ENCODE results near the gene PRKCB.

PRKCB gene

DNA sequence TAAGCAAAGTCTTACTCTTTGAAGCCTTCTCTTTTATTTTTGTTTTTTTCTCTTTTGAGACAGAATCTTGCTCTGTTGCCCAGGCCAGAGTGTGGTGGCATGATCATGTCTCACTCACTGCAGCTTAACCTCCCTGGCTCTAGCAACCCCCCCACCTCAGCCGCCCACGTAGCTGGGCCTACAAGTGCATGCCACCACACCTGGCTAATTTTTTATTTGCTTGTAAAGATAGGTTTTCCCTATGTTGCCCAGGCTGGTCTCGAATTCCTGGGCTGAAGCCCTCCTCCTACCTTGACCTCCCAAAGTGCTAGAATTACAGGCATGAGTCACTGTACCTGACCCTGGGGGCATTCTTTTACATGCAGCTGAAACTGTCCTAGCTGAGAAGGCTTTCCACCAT is 154.7 kb downstream of the PRKCB start:
- H3K27ac ChIP-seq (ENCODE audit: low read depth, low read length), result no peak overlapping the region
- H3K4me1 ChIP-seq (ENCODE audit: control insufficient read depth in 5 of 5, insufficient read depth in 5 of 5, low read length in 5 of 5), result no peaks in the 10 kb centered on the region
- no peak overlapping the region for H3K9ac ChIP-seq (ENCODE audit: low read length in 5 of 5)
- H3K9me3 ChIP-seq (ENCODE audit: control insufficient read depth in 5 of 5, low read length in 5 of 5), result peaks cover 0 to 4% (median 0%) of the 10 kb centered on the region in 5 donors
- H3K36me3 ChIP-seq (ENCODE audit: control insufficient read depth in 5 of 5, insufficient read depth in 5 of 5, low read length in 5 of 5), result no peaks in the 10 kb centered on the region
- no peaks in the 10 kb centered on the region for H3K27me3 ChIP-seq (ENCODE audit: control insufficient read depth in 5 of 5, insufficient read depth in 4 of 5, low read length in 5 of 5)
- no peak overlapping the region for H3K4me3 ChIP-seq (ENCODE audit: low read depth in 1 of 5, low read length in 5 of 5)

DNA sequence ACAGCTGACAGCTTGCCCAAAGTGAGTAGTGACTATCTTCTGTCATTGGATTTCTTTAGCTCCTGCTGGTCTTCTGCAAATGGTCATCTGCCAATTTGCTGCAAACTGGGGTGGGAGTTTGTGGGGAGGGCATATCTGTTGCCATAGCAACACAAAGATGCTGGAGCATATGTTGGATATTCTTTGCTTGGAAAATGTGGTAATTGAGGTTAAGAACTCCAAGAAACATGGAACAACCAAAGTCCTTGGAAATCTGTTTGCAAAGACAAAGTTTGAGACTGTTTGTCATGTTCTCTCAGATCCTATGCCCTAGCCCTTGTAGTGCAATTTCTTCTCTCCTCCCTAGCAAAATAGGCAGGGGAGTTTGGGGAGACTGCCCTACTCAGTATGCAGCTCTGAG is 155.3 kb downstream of the PRKCB start:
- Histone ChIP-seq H3K27ac (ENCODE audit: low read depth, low read length) (no peak overlapping the region), H3K36me3 (ENCODE audit: control insufficient read depth in 5 of 5, insufficient read depth in 5 of 5, low read length in 5 of 5) (no peaks in the 10 kb centered on the region), H3K9me3 (ENCODE audit: control insufficient read depth in 5 of 5, low read length in 5 of 5) (peaks cover 0 to 4% (median 0%) of the 10 kb centered on the region in 5 donors), H3K27me3 (ENCODE audit: control insufficient read depth in 5 of 5, insufficient read depth in 4 of 5, low read length in 5 of 5) (no peaks in the 10 kb centered on the region), H3K4me1 (ENCODE audit: control insufficient read depth in 5 of 5, insufficient read depth in 5 of 5, low read length in 5 of 5) (no peaks in the 10 kb centered on the region), H3K4me3 (ENCODE audit: low read depth in 1 of 5, low read length in 5 of 5) (no peak overlapping the region), H3K9ac (ENCODE audit: low read length in 5 of 5) (no peak overlapping the region)

DNA sequence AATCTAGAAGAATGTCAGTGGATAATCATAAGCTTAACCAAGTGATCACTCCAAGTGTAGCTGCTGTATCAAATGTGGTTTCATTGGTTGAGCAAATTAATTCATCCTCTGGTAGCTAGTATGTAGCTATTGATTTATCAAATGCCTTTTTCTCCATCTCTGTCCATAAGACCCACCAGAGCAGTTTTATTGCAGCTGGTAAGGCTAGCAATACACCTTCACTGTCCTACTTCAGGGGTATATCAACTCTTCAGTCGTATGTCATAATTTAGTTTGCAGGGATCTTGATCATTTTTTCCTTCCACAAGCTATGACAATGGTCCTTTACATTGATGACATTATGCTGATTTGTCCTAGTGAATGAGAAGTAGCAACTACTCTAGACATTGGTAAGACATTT is 158.8 kb downstream of the PRKCB start:
- peaks cover 0 to 2% (median 0%) of the 10 kb centered on the region in 5 donors for H3K9me3 ChIP-seq (ENCODE audit: control insufficient read depth in 5 of 5, low read length in 5 of 5)
- H3K36me3 ChIP-seq (ENCODE audit: control insufficient read depth in 5 of 5, insufficient read depth in 5 of 5, low read length in 5 of 5), result no peaks in the 10 kb centered on the region
- no peak overlapping the region for H3K27ac ChIP-seq (ENCODE audit: low read depth, low read length)
- H3K9ac ChIP-seq (ENCODE audit: low read length in 5 of 5), result no peak overlapping the region
- no peak overlapping the region for H3K4me3 ChIP-seq (ENCODE audit: low read depth in 1 of 5, low read length in 5 of 5)
- no peaks in the 10 kb centered on the region for H3K4me1 ChIP-seq (ENCODE audit: control insufficient read depth in 5 of 5, insufficient read depth in 5 of 5, low read length in 5 of 5)
- peaks cover 0 to 6% (median 0%) of the 10 kb centered on the region in 5 donors for H3K27me3 ChIP-seq (ENCODE audit: control insufficient read depth in 5 of 5, insufficient read depth in 4 of 5, low read length in 5 of 5)

DNA sequence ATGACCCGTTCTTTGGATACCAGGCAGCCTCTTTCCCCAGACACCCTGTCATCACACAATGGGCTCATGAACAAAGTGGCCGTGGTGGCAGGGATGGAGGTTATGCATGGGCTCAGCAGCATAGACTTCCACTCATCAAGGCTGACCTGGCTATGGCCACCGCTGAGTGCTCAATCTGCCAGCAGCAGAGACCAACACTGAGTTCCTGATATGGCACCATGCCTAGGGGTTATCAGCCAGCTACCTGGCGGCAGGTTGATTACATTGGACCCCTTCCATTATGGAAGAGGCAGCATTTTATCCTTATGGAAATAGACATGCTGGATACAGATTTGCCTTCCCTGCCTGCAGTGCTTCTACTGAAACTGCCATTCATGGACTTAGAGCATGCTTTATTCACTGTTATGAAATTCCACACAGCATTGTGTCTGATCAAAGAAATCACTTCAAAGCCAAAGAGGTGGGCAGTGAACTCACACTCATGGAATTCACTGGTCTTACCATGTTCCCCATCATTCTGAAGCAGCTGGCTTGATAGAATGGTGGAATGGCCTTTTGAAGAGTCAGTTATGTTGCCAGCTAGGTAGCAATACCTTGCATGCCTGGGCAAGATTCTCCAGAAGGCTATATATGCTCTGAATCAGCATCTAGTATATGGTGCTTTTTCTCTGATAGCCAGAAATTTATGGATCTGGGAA is 160.6 kb downstream of the PRKCB start:
- Histone ChIP-seq H3K9me3 (ENCODE audit: control insufficient read depth in 5 of 5, low read length in 5 of 5) (no peaks in the 10 kb centered on the region), H3K27me3 (ENCODE audit: control insufficient read depth in 5 of 5, insufficient read depth in 4 of 5, low read length in 5 of 5) (peaks cover 0 to 6% (median 0%) of the 10 kb centered on the region in 5 donors), H3K36me3 (ENCODE audit: control insufficient read depth in 5 of 5, insufficient read depth in 5 of 5, low read length in 5 of 5) (no peaks in the 10 kb centered on the region), H3K27ac (ENCODE audit: low read depth, low read length) (no peak overlapping the region), H3K4me3 (ENCODE audit: low read depth in 1 of 5, low read length in 5 of 5) (no peak overlapping the region), H3K4me1 (ENCODE audit: control insufficient read depth in 5 of 5, insufficient read depth in 5 of 5, low read length in 5 of 5) (no peaks in the 10 kb centered on the region), H3K9ac (ENCODE audit: low read length in 5 of 5) (no peak overlapping the region)

DNA sequence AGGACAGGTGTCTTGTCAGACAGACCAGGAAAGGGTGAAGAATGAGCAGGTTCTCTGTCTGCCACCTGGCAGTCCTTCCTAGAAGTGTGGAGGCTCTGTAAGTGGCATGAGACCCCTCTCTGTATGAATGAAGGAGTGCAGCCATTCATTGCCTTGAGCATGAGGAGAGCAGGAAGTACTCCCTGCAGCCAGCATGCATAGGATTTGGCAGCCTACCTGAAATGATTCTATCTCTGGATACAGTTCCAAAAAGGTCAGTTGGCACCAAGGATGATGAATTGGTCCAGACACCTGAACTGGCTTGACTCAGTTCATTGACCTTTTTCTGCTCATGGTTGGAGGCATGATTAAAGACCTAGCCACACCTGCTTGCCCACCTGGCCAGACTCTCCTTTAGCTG is 163.0 kb downstream of the PRKCB start:
- peaks cover 0 to 6% (median 0%) of the 10 kb centered on the region in 5 donors for H3K27me3 ChIP-seq (ENCODE audit: control insufficient read depth in 5 of 5, insufficient read depth in 4 of 5, low read length in 5 of 5)
- no peak overlapping the region for H3K27ac ChIP-seq (ENCODE audit: low read depth, low read length)
- H3K9me3 ChIP-seq (ENCODE audit: control insufficient read depth in 5 of 5, low read length in 5 of 5), result no peaks in the 10 kb centered on the region
- no peak overlapping the region for H3K9ac ChIP-seq (ENCODE audit: low read length in 5 of 5)
- no peaks in the 10 kb centered on the region for H3K4me1 ChIP-seq (ENCODE audit: control insufficient read depth in 5 of 5, insufficient read depth in 5 of 5, low read length in 5 of 5)
- H3K36me3 ChIP-seq (ENCODE audit: control insufficient read depth in 5 of 5, insufficient read depth in 5 of 5, low read length in 5 of 5), result no peaks in the 10 kb centered on the region
- no peak overlapping the region for H3K4me3 ChIP-seq (ENCODE audit: low read depth in 1 of 5, low read length in 5 of 5)

DNA sequence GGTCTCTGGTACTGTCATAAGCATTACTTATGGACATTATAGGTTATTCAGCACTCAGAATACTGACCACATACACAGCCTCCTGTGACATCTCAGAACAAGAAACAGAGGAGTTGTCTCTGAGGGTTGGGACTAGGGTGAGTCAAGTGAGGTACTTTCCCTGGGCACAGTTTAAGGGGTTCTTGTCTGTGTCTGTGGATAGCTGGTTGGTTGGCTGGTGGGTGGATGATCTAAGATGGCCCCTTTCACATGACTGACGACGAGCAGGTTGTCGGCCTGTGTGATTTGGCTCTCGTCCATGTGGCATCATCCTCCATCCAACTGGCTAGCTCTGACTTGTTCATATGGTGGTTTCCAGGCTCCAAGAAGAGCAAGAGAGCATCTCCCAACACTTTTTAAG is 163.9 kb downstream of the PRKCB start:
- no peak overlapping the region for H3K9ac ChIP-seq (ENCODE audit: low read length in 5 of 5)
- H3K4me1 ChIP-seq (ENCODE audit: control insufficient read depth in 5 of 5, insufficient read depth in 5 of 5, low read length in 5 of 5), result no peaks in the 10 kb centered on the region
- no peaks in the 10 kb centered on the region for H3K36me3 ChIP-seq (ENCODE audit: control insufficient read depth in 5 of 5, insufficient read depth in 5 of 5, low read length in 5 of 5)
- H3K27ac ChIP-seq (ENCODE audit: low read depth, low read length), result no peak overlapping the region
- peaks cover 0 to 6% (median 0%) of the 10 kb centered on the region in 5 donors for H3K27me3 ChIP-seq (ENCODE audit: control insufficient read depth in 5 of 5, insufficient read depth in 4 of 5, low read length in 5 of 5)
- H3K4me3 ChIP-seq (ENCODE audit: low read depth in 1 of 5, low read length in 5 of 5), result no peak overlapping the region
- H3K9me3 ChIP-seq (ENCODE audit: control insufficient read depth in 5 of 5, low read length in 5 of 5), result no peaks in the 10 kb centered on the region

DNA sequence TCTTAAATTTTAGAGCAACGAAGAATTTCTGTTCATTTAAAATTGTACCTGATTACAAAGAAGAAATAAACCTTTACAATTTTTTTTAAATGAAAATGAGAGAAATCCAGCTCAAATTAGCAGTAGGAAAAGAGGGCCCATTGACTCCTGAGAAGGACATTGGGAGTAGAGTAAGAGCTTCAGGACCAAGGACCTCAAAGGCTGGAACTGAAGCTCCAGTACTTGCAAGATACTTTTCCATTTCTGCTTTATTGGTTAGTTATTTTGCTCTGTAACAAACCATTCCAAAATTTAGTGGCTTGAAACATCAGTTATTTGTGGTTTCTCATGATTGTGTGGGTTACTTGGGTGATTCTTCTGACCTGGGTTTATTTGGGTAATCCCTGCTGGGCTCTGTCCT is 165.9 kb downstream of the PRKCB start:
- H3K27me3 ChIP-seq (ENCODE audit: control insufficient read depth in 5 of 5, insufficient read depth in 4 of 5, low read length in 5 of 5), result peaks cover 0 to 9% (median 0%) of the 10 kb centered on the region in 5 donors
- no peaks in the 10 kb centered on the region for H3K36me3 ChIP-seq (ENCODE audit: control insufficient read depth in 5 of 5, insufficient read depth in 5 of 5, low read length in 5 of 5)
- H3K4me3 ChIP-seq (ENCODE audit: low read depth in 1 of 5, low read length in 5 of 5), result no peak overlapping the region
- no peaks in the 10 kb centered on the region for H3K4me1 ChIP-seq (ENCODE audit: control insufficient read depth in 5 of 5, insufficient read depth in 5 of 5, low read length in 5 of 5)
- H3K27ac ChIP-seq (ENCODE audit: low read depth, low read length), result no peak overlapping the region
- H3K9ac ChIP-seq (ENCODE audit: low read length in 5 of 5), result no peak overlapping the region
- H3K9me3 ChIP-seq (ENCODE audit: control insufficient read depth in 5 of 5, low read length in 5 of 5), result no peaks in the 10 kb centered on the region

DNA sequence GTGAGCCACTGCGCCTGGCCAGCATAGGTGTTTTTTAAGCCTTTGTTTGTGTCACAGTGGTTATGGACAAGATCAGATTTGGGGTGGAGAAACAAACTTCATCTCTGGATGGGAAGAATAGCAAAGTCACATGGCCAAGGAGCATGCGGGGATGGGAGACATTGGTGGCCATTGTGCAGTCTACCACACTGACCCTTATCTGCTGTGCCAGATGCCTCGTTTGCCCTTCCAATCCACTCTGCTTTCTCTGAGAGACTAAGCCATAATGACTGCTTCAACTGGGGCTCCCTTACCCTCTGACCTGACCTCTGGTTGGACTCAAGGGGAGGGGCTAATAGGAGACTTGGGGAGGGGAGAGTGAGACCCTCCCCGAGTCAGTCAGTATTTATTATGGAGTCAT is 166.8 kb downstream of the PRKCB start:
- Histone ChIP-seq H3K27me3 (ENCODE audit: control insufficient read depth in 5 of 5, insufficient read depth in 4 of 5, low read length in 5 of 5) (peaks cover 0 to 10% (median 0%) of the 10 kb centered on the region in 5 donors), H3K27ac (ENCODE audit: low read depth, low read length) (no peak overlapping the region), H3K36me3 (ENCODE audit: control insufficient read depth in 5 of 5, insufficient read depth in 5 of 5, low read length in 5 of 5) (no peaks in the 10 kb centered on the region), H3K4me3 (ENCODE audit: low read depth in 1 of 5, low read length in 5 of 5) (no peak overlapping the region), H3K9me3 (ENCODE audit: control insufficient read depth in 5 of 5, low read length in 5 of 5) (no peaks in the 10 kb centered on the region), H3K9ac (ENCODE audit: low read length in 5 of 5) (no peak overlapping the region), H3K4me1 (ENCODE audit: control insufficient read depth in 5 of 5, insufficient read depth in 5 of 5, low read length in 5 of 5) (no peaks in the 10 kb centered on the region)

DNA sequence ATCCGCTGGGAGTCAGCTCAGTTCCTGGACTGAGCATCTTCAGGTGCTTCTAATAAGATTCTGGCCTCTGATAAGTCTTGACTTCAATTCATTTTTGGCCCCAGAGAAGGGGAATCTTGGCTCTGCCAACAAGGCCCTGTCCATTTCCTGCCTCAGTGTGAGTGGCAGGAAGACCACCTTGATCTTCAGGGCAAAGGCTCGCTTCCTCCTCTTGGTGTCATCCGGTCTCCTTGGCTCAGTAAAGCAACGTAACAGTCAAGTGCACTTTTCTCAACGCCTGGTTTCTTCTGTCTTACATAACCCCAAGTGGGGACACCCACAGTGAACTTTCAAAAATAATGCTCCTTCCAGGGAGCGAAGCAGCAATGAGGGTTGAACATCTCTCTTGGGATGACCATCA is 169.8 kb downstream of the PRKCB start:
- no peak overlapping the region for H3K9ac ChIP-seq (ENCODE audit: low read length in 5 of 5)
- H3K27ac ChIP-seq (ENCODE audit: low read depth, low read length), result no peak overlapping the region
- no peak overlapping the region for H3K4me3 ChIP-seq (ENCODE audit: low read depth in 1 of 5, low read length in 5 of 5)
- H3K27me3 ChIP-seq (ENCODE audit: control insufficient read depth in 5 of 5, insufficient read depth in 4 of 5, low read length in 5 of 5), result peaks cover 0 to 4% (median 0%) of the 10 kb centered on the region in 5 donors
- H3K9me3 ChIP-seq (ENCODE audit: control insufficient read depth in 5 of 5, low read length in 5 of 5), result no peaks in the 10 kb centered on the region
- H3K36me3 ChIP-seq (ENCODE audit: control insufficient read depth in 5 of 5, insufficient read depth in 5 of 5, low read length in 5 of 5), result no peaks in the 10 kb centered on the region
- peaks cover 0 to 6% (median 0%) of the 10 kb centered on the region in 5 donors for H3K4me1 ChIP-seq (ENCODE audit: control insufficient read depth in 5 of 5, insufficient read depth in 5 of 5, low read length in 5 of 5)

DNA sequence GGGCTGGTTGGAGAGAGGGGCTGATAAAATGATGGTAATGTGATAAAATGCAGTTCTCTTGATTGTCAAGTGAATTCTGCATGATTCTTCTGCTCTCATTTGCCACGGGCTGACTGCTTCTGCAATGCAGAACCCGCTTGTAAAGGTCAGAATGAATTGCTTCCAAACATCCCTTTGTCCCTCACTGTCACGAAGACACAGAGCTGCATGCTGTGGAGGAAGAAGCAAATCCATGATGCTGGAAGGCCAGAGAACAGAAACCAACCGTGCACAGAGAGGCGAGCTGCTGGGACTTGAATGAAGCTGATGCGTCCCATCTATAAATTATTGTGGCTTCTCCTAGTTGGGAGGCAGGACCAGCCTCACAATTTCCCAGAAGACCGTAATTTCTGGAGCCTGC is 171.6 kb downstream of the PRKCB start:
- no peak overlapping the region for H3K4me3 ChIP-seq (ENCODE audit: low read depth in 1 of 5, low read length in 5 of 5)
- peaks cover 0 to 4% (median 0%) of the 10 kb centered on the region in 5 donors for H3K27me3 ChIP-seq (ENCODE audit: control insufficient read depth in 5 of 5, insufficient read depth in 4 of 5, low read length in 5 of 5)
- H3K9me3 ChIP-seq (ENCODE audit: control insufficient read depth in 5 of 5, low read length in 5 of 5), result no peaks in the 10 kb centered on the region
- no peak overlapping the region for H3K9ac ChIP-seq (ENCODE audit: low read length in 5 of 5)
- no peaks in the 10 kb centered on the region for H3K36me3 ChIP-seq (ENCODE audit: control insufficient read depth in 5 of 5, insufficient read depth in 5 of 5, low read length in 5 of 5)
- H3K4me1 ChIP-seq (ENCODE audit: control insufficient read depth in 5 of 5, insufficient read depth in 5 of 5, low read length in 5 of 5), result peaks cover 0 to 6% (median 0%) of the 10 kb centered on the region in 5 donors
- H3K27ac ChIP-seq (ENCODE audit: low read depth, low read length), result no peak overlapping the region

All from subcutaneous abdominal adipose tissue (tissue), 5 donors.